SK-N-MC (cell line): Measurements from ENCODE around the gene MMP17.

Source experiments
- EZH2 ChIP-seq: fragments of 200-600 bp; sonication (generic); IDR thresholded peaks from one replicate; pipeline ENCODE4 v1.6.1; 2017; ENCODE audit warnings: antibody characterized with exemption
- POLR2AphosphoS5 ChIP-seq: IDR thresholded peaks from 2 replicates; pipeline ENCODE4 v1.6.1; 2012; ENCODE audit warnings: mild to moderate bottlenecking, low read depth, low read length, borderline replicate concordance

DNA sequence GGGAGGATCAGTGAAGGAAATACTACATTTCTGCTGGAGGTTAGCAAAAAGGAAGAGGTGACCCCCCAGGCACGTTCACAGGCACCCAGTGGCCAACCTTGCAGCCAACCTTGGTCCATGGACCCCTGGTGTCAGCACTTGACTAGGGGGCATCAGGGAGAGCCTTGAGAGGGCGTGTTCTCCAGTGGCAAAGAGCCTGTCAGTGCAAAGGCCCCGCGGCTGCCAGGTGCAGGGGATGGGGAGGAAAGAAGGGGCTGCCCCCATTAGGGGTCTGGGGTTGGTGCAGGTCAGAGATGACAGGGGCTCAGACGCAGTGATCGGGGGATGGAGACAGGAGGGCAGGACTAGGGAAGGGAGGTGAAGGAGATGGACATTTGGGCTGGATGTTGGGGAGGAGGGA is 43.5 kb downstream of the MMP17 start:
- TF ChIP-seq EZH2 (no peak), POLR2AphosphoS5 (no peak)
